ENCODE results near the gene CCR6.
"Not testable (repeated sequence)": the region's sequence is repeated elsewhere in the genome, so short reads cannot be mapped to it uniquely, and the experiment has no call there.

CCR6 gene

GRCh38 chr6:167122827-167123657 lies at the start of gene CCR6:
CCR6 (plus strand) TSS chr6:167123096; CDS start chr6:167136135, 13,039 bp downstream.
- H3K4me3 ChIP-seq (ENCODE audit: low read depth, low read length): no peak within 1 kb of the TSS

GRCh38 chr6:167073679-167074274 lies 49.1 kb upstream of the CCR6 start:
- TF ChIP-seq CTCF (IDR thresholded peaks at IDR 0.05; ENCODE audit: low read depth, low read length): no peak
- H3K4me3 ChIP-seq (ENCODE audit: low read depth, low read length): no peak overlapping the region

More at GRCh38 chr6:167122827-167123657, at the start of gene CCR6:
- TF ChIP-seq CTCF (IDR thresholded peaks at IDR 0.05; ENCODE audit: low read depth, low read length): no peak

DNA sequence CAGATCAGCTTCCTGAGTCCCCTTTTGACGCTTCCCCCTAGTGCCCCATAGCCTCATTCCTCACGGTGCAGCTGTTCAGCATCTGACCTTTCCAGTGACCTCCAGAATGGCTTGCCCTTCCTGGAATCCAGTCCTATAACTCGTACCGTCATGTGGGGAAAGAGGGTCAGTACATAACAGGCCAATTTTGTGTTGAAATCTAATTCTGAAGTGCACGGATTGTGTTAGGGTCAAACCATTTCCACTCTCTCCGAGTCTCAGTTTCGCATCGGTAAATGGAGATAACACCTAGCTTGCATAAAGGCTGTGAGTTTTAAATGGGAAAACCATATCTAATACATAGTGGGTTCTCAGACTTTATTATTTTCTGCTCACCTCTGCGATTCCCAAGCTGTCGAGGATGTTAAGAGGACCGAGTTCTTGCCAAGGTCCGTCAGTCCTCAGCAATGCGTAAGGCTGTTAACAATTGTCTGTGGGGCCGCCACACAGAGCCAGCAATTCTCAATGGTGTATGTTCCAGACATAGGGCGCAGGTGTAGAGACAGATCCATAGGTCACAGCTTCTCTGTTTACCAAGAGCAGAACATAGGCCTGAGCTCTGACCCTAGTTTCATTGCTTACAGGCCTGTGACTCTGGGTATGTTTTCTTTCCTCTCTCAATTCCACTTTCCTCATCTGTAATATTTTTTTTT lies 45.5 kb upstream of the CCR6 start:
- TF ChIP-seq CTCF (IDR thresholded peaks at IDR 0.05; ENCODE audit: low read depth, low read length): no peak
- no peak overlapping the region for H3K4me3 ChIP-seq (ENCODE audit: low read depth, low read length)

GRCh38 chr6:167078745-167079144 lies 44.2 kb upstream of the CCR6 start:
- TF ChIP-seq CTCF (IDR thresholded peaks at IDR 0.05; ENCODE audit: low read depth, low read length): no peak
- H3K4me3 ChIP-seq (ENCODE audit: low read depth, low read length): no peak overlapping the region

GRCh38 chr6:167079853-167080297 lies 43.0 kb upstream of the CCR6 start:
- no peak overlapping the region for H3K4me3 ChIP-seq (ENCODE audit: low read depth, low read length)
- no peak for TF ChIP-seq CTCF (IDR thresholded peaks at IDR 0.05; ENCODE audit: low read depth, low read length)

- TF ChIP-seq CTCF (IDR thresholded peaks at IDR 0.05; ENCODE audit: low read depth, low read length): no peak
- H3K4me3 ChIP-seq (ENCODE audit: low read depth, low read length): no peak overlapping the region
Measured at GRCh38 chr6:167087857-167088354, 35.0 kb upstream of the CCR6 start.

GRCh38 chr6:167088741-167089140 lies 34.2 kb upstream of the CCR6 start:
- H3K4me3 ChIP-seq (ENCODE audit: low read depth, low read length): not testable (repeated sequence)

All from WI38 (cell line).